GM12875 (cell line): Measurements from ENCODE around the gene TGM6.

Source experiments
- H3K4me3 ChIP-seq: one replicate; pipeline ENCODE4 v1.5.1; 2011; ENCODE audit warnings: low read depth, low read length, control low read depth
- TF ChIP-seq, protein P1 (sequence below): IDR thresholded peaks from 2 replicates; pipeline ENCODE4 v1.5.1; 2011; ENCODE audit warnings: low read depth, mild to moderate bottlenecking, control low read depth, inconsistent platforms, low read length, moderate library complexity, borderline replicate concordance; ENCODE audit not compliant: insufficient read depth

TGM6 gene

DNA sequence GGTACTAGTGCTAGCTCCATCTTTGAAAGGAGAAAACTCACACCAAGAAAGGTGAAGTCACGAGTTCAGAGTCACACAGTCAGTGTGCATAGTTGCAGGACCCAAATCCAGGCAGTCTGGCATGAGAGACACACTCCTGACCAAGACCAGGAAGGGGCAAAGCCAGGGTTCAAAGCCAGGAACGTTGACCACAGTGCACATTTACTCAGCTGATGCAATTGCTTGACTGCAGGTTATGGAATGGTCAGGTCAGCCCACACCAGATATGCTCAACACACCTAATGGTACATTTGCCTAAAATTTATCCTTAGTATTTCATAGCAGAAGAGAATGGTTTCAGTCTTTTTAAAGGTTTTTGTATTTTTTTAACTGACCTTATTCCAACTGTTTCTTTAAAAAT lies 37.7 kb downstream of the TGM6 start:
- TF ChIP-seq, protein P1, sequence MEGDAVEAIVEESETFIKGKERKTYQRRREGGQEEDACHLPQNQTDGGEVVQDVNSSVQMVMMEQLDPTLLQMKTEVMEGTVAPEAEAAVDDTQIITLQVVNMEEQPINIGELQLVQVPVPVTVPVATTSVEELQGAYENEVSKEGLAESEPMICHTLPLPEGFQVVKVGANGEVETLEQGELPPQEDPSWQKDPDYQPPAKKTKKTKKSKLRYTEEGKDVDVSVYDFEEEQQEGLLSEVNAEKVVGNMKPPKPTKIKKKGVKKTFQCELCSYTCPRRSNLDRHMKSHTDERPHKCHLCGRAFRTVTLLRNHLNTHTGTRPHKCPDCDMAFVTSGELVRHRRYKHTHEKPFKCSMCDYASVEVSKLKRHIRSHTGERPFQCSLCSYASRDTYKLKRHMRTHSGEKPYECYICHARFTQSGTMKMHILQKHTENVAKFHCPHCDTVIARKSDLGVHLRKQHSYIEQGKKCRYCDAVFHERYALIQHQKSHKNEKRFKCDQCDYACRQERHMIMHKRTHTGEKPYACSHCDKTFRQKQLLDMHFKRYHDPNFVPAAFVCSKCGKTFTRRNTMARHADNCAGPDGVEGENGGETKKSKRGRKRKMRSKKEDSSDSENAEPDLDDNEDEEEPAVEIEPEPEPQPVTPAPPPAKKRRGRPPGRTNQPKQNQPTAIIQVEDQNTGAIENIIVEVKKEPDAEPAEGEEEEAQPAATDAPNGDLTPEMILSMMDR, result no peak
- no peak overlapping the region for H3K4me3 ChIP-seq

DNA sequence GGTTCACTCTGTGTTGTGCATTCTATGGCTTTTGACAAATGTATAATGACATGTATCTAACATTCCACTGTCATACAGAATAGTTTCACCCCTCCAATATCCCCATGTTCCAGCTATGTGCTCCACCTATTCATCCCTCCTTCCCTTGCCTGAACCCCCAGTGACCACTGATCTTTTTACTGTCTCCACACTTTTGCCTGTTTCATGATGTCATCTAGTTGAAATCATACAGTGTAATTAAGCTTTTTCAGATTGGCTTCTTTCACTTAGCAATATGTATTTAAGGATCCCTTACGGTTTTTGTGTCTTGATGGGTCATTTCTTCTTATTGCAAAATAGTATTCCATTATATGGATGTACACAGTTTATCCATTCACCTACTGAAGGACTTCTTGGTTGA lies 39.8 kb downstream of the TGM6 start:
- TF ChIP-seq, protein P1, result no peak
- no peak overlapping the region for H3K4me3 ChIP-seq

DNA sequence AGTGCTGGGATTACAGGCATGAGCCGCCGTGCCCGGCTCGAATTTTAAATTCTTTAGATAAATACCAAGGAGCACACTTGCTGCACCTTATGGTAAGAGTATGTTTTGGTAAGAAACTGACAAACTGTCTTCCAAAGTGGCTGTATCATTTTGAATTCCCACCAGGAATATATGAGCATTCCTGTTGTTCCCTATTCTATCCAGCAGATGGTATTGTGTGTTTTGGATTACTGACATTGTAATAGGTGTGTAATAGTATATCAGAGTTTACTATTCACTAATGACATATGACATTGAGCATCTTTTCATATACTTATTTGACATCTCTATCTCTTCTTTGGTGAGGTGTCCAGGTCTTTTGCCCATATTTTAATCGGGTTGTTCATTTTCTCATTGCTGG lies 40.5 kb downstream of the TGM6 start:
- TF ChIP-seq, protein P1, result no peak
- no peak overlapping the region for H3K4me3 ChIP-seq

DNA sequence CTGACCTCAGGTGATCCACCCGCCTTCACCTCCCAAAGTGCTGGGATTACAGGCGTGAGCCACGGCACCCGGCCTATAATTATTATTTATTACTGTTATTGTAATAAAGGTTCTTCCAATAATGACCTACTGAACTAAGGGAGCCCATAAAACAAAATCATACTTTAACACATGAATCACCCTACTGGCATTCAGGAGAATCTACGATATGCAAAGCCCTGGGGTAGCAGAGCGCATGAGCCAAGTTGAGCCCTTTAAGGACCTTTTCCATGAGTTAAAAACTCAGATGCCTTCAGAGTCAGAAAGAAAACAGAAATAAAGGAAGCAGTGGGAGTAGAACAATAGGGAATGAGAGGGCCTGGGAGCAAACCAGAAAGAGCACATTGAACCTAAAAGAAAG lies 48.4 kb downstream of the TGM6 start:
- no peak overlapping the region for H3K4me3 ChIP-seq
- TF ChIP-seq, protein P1, result no peak

DNA sequence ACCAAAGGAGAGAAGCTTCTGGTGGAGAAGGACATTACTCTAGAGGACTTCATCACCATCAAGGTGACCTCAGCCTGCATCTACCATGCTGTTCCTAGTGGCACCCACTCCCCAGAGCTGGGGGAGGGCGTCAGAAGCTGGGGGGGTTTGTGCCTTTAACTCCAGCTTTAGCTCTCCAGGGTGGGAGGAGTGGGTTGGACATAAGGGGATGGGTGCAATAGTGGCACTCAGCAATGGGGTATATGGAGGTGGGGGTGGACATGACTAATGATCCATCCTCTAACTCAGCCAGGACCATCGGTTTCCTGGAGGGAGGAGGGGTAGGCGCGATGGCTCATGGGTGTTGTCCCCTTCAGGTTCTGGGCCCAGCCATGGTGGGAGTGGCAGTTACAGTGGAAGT lies 49.8 kb downstream of the TGM6 start:
- TF ChIP-seq, protein P1, result no peak
- no peak overlapping the region for H3K4me3 ChIP-seq

DNA sequence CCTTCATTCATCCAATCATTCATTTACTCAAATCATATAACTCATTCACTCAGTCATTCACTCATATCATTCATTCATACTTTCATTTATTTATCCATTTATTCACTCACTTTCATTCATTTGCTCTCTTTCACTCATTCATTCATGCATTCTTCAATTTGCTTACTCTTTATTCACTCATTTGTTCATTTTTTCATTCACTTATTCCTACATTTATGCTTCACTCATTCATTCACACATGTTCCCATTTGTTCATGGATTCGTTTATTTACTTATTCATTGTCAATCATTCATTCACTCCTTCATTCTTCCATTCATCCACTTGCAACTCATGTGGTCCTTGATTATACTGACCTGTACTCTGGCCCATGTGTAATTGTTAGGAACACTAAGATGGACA lies 50.5 kb downstream of the TGM6 start:
- TF ChIP-seq, protein P1, result no peak
- no peak overlapping the region for H3K4me3 ChIP-seq

DNA sequence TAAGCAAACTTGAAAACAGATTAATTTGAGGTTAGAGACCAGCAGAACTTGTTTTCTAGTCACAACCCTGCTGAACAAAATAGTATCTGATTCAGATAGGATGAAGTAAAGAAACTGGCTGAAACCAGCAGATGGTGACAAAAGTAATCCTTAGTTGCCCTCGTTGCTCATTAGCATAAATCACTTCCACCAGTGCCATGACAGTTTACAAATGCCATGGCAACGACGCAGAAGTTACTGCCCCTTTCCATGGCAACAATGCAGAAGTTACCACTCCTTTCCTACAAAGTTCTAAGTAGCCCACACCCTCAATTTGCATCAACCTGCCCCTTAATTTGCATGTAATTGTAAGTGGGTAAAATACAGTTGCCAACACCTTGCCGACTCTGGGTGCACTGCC lies 66.1 kb downstream of the TGM6 start:
- H3K4me3 ChIP-seq, result no peak overlapping the region
- TF ChIP-seq, protein P1, result no peak
